Stimulated activated CD8-positive, alpha-beta memory T cell treated with anti-CD3 and anti-CD28 coated beads, Interleukin-4, amount 100 ng/mL, for 1 hour (primary cell): ENCODE data around the gene MACF1.

Experiments
- DNase-seq, 2 donors: peaks; one replicate each; pipeline ENCODE4 v3.0.0-alpha.2; 2020; ENCODE audit warnings: low read depth in 2 of 2, low spot score in 1 of 2

The MACF1 gene

DNA sequence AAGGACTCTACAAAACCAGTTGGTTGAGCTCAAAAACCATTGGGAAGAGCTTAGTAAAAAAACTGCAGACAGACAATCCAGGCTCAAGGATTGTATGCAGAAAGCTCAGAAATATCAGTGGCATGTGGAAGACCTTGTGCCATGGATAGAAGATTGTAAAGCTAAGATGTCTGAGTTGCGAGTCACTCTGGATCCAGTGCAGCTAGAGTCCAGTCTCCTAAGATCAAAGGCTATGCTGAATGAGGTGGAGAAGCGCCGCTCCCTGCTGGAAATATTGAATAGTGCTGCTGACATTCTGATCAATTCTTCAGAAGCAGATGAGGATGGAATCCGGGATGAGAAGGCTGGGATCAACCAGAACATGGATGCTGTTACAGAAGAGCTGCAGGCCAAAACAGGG is 183.0 kb downstream of the MACF1 start:
- DNase-seq = no peak

DNA sequence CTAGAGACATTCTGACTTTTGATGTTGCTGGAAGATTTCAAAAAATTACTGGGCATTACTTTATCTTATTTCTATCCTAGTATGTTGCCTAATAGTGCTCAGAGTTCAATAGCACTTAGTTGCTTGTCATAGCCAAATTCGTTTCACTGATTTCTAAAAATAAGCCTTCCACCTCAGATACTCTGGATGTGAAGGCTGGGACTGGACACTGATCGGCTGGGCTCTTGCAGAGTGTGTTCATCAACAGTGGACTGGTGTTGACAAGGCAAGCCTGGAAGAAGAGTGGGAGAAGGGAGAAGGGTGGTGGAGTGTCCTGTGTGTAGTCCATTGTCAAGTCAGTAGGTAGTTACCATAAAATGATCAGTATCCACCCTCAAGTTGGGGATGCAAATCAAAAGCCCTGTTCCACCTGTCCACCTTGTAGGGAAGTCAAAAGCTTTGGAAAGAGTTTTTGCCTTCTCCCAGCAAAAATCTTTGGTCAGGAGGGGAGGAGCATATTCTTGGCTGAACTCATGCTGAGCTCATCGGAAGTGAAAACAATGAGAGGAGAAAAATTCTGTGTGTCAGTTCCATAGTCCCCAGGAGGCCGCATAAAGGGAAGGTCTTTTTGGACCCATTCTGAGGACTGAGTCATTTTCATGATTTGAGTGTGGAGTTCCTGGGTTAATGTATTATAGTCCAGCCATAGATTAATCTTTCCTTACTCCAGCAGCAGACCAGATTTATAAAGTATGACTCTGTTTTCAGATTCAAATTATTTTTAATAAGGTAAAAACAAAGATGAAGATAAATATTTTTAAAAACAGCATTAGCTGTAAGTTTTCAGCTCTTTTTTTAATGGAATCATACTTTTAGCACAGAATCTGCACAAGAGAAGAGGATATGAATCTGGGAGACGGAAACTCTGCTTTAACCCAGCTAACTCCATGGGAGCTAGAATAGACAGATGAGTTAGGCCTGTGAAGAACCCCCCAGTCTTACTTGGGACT is 187.5 kb downstream of the MACF1 start:
- DNase-seq = no peak

DNA sequence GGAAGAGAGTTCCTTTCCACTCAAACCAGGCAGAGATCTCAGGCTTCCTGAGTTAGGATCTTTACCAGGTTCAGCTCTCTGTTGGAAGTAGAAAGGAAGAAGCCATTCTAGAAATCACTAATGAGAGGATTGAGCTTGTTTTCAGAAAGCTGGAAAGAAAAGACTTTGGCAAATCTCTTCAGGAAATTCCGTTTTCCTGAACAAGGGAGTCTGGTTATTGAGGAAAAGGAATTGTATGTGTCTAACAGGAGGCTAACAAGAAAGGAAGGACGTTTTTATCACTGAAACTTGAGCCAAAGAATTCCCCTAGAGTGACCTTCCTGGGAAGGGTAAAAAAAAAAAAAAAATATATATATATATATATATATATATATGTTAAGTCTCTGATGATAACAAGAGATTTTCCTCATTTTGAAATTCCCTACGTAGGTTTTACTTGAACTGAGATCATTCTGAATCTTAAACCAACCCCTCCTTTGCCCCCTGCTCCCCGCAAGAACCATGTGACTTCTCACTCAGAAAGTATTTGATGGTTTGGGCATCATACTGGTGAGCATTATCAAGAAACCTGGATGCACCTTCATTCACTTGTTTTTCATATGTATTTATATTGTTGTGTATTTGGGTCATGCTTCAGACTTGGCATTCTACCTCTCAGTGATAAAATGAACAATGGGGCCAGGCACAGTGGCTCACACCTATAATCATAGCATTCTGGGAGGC is 188.5 kb downstream of the MACF1 start:
- DNase-seq = no peak

DNA sequence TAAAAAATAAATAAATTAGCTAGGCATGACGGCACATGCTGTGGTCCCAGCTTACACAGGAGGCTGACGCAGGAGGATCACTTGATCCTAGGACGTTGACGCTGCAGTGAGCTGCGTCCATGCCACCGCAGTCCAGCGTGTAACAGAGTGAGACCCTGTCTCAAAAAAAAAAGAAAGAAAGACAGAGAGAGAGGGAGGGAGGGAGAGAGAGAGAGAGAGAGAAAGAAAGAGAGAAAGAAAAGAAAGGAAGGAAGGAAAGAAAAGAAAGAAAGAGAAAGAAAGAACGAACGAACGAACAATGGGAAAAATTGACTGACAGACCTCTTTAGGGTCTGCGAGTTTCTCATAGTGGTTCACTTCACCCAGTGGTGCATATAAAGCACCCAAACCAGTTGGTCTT is 189.2 kb downstream of the MACF1 start:
- no peak for DNase-seq

DNA sequence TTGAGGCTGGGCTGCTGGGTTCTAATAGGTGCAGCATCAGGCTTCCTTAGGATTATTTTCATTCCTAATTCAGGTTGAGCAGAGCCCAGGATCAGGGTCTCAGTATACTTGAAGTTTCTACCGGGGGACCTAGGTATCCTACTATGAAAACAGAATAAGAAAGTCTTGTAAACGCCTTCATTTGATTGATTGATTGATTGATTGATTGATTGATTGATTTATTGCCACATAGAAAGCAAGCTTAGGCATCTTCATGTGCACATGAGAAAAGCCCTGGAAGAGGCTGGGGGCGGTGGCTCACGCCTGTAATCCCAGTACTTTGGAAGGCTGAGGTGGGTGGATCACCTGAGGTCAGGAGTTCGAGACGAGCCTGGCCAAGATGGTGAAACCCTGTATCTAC is 189.6 kb downstream of the MACF1 start:
- no peak for DNase-seq

DNA sequence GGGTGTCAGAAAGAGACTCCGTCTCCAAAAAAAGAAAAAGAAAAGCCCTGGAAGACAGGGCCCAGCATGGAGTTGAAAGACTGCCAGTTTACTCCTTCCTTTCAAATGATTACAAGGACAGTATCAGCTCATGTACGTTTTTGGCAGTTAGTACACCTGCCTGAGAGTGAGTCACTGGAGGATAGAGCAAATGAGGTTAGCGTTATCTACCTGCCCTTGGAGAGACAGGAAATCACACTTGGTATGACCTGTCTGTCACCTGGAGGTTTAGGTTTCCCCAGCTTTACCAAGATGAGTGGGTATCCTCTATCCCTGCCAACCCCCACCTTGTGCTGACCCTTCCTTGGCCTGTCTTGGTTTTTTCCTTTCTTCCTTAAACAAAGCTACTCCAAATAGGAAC is 190.1 kb downstream of the MACF1 start:
- no peak for DNase-seq

DNA sequence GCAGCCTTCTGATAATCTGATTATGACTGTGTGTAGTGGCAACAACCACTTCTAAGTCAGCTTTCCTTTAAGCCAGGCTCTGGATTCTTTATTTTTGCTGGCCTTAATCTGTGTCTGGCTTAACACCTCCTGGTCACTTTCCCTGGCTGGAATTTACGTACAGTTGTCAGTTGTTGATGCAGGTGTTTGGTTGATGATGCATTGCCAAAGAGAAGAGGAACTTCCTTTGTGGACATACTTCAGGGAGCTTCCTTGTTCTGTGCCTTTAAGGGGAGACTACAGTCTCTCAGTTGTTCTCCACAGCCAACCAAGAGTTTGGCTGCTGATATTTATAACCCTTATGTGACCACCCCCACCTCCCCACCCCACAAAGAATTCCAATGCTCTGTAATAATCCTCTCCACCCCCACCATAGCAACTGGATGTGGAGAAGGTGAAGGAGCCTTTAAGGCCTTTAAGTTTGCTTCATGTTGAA is 190.9 kb downstream of the MACF1 start:
- DNase-seq = no peak

DNA sequence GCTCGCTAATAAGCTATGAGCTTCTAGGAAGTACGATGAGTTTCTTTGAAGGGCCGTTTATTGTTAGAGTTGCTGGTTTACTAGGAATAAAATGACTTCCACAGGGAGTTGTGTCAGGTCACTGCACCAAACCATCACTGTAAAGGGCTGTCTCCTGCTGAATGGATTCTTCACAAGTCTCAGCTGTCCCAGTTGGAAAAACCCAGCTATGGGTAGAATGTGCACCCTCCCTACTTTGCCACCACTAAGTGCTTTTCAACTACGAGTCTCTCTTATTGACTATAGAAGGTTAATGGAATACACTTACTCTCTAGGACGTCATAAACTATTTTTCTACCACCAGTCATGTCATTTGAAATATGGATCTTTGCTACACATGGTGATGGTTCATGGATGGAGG is 192.2 kb downstream of the MACF1 start:
- DNase-seq = no peak

DNA sequence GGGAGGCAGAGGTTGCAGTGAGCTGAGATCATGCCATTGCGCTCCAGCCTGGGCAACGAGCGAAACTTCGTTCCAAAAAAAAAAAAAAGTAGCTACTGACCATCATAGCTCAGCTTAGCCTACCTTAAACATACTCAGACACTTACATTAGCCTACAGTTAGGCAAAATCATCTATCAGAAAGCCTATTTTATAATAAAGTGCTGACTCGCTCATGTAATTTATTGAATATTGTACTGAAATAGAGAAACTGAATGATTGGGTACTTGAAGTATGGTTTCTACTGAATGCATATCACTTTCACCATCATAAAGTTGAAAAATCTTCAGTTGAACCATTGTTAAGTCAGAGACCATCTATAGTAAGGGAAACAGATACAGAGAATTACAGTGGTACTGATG is 193.0 kb downstream of the MACF1 start:
- DNase-seq = no peak

DNA sequence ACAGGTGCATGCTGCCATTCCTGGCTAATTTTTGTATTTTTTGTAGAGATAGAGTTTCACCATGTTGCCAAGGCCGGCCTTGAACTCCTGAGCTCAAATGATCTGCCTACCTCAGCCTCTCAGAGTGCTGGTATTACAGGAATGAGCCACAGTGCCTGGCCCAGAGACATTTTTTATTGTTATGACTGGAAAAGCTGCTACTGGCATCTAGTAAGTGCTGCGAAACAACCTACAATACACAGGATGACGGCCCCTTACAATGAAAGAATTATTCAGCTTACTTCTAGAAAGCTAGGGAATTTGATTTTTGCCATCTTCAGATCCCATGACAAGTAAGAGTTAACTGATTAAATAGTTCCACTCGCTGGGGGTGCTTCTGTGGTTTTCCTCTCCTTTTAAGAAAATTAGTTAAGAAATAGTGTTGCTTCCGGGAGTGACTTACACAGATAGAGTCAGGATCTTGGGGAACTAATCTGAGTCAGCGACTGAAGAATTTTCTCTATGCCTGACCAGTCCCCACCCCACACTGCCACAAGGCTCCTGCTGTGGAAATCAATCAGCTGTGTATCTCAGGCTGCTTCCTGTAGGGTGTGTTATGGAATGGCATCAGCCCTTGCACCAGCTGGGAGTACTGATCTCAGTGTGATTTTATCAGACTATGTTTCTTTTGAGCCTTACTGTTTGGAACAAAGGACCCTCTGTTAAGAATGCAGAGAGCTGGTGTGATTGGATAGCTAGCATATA is 194.0 kb downstream of the MACF1 start:
- DNase-seq = no peak

DNA sequence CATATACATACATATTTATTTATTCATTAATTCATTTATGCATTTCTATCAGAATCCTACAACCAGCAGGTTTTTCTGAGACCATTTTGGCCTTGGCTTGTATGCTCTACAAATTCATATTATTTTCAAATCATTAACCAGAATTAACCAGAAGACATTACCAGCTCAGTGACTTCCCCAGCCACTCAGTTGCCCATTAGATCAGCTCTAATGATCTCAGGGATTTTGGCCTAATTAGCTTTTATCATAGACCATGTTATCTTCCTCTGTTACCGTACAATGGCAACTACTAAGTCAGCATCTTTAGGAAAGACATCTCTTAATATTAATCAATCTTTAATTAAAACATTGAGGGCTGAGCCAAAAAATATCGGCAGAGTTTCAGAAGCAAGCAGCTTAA is 196.6 kb downstream of the MACF1 start:
- no peak for DNase-seq

DNA sequence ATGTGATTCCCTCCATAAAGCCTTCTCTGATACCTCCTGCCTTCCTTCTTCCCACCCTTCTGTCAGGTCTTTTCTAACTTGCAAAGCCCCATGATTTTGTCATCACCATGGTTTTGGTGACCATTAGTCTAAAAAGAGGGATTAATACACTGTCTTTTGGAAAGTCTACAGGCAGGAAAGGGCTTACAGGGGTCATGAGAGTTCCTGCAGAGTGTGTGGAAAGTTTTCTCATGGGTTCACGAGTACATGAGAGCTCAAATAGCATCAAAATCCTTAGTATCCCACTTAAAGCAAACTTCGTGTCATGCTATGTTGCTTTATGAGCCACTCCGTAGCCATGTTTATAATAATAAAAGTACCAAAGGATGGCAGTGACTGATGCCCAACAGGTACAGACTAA is 200.4 kb downstream of the MACF1 start:
- no peak for DNase-seq

DNA sequence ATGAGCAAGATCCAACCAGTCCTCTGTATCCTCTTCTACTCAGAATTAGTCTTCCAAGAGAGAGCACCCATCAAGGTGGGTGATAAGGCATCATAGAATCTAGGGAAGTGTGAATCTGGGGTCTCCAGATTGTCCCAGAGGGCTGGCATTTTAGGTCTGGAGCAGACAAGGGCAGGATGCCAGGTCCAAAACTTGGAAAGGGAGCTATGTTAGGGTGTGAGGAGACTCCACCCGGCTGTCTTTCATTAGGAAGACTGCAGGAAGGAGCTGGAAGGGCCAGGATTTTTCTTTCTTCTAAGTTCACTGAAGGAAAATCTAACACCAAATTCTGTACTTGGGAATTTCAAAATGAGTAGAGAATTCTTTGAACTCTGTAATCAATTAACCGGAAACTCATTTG is 200.9 kb downstream of the MACF1 start:
- DNase-seq = no peak

DNA sequence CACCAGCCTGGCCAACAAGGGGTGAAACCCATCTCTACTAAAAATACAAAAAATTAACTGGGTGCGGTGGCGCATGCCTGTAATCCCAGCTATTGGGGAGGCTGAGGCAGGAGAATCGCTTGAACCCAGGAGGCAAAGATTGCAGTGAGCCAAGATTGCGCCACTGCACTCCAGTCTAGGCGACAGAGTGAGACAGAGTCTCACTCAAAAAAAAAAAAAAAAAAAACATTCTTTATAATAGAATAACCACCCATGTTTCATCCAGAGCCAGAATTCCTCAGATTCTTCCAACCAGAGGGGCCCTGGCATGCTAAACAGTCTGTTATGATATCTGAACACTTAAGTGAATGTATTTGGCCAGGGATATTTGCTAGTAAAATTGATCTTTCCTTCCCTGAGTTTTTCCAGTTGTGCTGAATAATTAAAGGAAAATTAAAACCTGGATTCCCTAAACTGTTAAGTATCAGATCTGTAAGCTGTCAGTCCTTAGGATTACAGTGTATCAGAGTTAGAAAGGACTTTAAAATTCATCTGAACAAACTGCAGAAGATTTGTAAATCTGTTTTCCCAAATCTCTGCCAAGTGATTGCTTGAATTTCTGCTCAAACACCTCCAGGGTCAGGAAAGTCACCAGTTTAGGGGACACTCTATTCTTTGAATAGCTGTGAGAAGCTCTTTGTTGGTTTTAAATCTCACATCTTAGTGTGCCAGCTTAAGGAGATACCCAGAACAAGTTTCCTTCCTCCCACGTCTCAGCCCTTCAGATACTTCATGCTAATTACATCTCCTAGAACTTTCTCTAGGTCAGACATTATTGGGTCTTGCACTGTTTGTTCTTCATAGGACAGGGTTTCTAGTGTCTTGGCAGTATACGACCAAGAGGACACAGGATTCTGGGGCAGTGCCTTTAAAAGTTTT is 202.3 kb downstream of the MACF1 start:
- no peak for DNase-seq

DNA sequence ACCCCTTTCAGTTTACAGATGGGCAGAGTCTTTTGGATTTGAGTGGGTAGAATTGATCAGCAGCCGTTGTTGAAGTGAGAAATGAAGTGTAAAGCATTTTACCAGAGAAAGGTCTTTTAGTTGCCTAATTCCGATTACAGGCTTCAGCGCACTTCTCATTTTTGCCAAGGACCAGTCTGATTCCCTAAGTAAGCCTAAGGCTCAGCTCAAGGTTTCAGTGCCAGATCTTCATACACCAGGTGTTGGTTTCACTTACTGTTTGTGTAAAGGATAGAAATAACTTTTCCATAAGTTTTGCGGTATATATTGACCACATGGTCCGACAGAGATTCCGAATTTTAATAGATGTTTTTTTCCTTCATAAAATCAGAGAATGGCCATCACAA is 203.0 kb downstream of the MACF1 start:
- no peak for DNase-seq

DNA sequence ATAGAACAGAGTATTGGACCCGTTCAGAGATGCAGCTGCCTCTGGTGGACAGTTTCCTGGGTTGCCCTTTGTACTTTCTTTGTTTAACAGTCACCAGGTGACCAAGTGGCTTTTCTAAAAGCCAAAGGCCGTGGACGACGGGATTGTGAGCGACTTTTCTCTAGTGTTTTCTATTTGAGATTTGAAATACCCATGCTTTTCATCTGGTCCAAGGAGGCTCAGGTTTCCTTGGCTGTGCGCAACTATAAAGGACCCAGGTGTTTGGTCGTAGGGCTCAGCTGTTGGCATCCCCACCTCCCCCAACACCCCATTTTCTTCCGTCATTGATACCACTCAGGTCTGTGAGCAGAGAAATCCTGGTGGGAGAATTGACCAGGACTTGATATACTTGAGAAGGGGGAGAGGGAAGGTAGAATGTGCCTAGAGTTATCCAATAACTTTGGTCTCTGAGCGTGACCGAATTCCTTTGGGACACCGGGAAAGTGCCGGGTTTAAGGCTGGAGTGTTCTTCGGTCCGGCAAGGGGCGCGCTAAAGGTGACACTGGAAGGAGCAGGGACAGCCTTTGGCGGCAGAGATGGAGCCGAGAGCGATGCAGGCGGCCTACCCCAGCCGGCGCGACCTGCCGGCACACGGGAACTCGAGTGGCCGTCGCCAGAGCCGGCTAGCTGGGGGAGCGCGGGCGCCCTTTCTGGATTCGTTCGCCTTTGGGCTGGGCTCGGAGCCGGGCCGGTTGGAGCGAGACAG is 203.6 kb downstream of the MACF1 start:
- DNase-seq = no peak

DNA sequence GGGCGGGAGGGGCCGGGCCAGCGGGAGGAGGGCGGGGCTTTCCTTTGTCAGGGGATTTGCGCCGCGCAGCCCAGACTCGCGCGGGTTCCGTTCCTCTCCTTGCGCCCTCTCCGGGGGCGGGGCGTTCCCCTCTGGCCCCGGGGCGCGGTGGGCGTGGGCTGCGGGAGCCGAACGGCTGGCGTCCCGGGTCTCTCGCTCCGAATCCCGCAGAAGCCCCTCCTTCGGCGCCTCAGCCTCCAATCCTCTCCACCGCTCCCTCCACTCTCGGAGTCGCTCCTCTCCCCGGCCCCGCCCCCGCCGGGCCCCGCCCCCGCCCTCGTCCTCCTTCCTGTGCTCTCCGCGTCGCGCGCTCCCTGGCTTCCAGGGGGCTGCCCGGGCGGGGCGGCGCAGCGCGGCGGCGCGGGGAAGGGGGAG is 204.2 kb downstream of the MACF1 start:
- peak; percentile 52 to 71 for DNase-seq

DNA sequence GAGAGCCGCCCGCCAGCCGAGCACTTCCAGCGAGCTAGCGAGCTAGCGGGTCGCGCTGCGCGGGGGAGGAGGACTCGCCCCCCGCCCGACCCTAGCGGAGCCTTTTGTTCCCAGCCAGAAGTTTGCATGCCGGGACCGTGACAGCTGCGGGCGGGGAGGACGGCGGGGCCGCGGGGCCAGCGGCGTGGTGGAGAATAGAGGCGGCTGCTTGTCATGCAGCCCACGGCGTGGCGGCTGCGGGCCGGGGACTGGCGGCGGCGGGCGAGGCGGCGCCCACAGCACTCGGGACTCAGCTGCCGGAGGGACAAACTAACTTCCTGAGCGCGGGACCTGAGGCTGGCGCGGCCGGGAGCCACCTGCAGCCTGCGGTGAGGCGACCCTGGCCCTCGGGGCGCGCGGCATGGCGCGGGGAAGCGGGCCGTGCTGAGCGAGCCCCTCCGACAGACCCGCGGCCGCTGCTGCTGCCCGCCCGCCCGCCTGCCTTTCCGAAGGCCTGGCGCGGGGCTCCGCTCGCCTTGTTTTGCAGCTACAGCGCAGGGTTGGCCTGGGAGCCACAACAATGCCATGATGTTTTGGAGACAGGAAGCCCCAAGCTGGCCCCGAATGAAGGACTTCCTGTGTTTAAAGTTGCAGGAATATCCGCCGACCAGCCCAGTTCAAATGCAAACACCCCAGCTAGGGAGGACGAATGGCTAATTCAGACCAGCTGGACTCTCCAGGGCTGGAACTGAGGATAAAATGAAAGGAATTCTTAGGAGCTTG is 204.7 kb downstream of the MACF1 start:
- no peak for DNase-seq

DNA sequence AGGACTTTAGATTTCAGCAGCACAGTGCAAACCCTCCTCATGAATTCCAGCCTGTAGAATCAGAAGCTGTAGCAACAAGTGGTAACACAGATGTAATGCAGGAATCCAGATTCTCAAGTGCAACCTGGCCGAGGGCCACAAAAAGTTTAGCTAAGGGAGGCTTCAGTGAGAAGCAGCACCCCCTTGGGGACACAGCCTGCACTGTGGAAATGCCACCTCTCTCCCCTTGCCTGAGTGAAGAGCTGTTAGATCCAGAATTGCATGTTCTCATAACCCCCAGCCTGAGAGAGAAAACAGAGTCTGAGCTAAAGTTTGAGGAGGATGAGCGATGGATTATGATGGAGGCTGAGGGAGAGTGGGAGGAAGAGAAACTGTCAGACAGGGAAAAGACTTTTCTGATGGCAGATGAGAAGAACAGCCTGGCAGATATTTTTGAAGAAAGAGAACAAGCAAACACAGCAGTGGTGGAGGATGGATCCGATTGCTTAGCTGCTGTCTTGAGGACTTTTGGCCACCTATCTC is 206.5 kb downstream of the MACF1 start:
- peak in 1 of 2 donors; percentile 34 for DNase-seq
